Transverse colon (tissue), 4 donors: ENCODE measurements around the gene LRRC63.

Experiments used
- POLR2AphosphoS5 ChIP-seq, 3 donors: sonication (generic); formaldehyde crosslinking; IDR thresholded peaks; one replicate each; pipeline ENCODE4 v1.6.1; 2016; ENCODE audit warnings: antibody characterized with exemption in 3 of 3
- TF ChIP-seq, protein P1 (sequence below), 5 experiments: fragments of 200-600 bp in 3 of 5; fragments of 450-650 bp in 2 of 5; sonication (generic) in 3 of 5; IDR thresholded peaks; 1 replicate in 2 of 5; 2 replicates in 3 of 5; pipeline ENCODE4 v1.5.1; 2016 to 2017; ENCODE audit warnings: antibody characterized with exemption in 5 of 5, inconsistent platforms in 3 of 5, mild to moderate bottlenecking in 2 of 5, moderate library complexity in 1 of 5

DNA sequence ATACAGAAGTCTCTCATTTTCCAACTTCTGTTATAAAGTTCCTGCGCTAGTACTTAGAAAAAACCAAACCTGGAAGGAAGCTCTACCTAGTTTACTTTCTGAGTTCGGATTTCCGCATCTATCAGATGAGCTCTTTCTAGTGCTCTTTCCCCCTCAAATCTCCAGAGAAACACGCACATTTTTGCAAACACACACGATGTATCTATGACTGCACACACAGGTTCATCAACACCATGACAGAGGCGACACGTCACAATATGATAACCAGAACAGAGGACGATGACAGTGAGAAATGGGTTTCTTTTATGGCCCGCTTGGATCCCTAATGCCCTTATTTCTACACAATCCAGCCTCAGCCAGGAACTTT is 629 bp upstream of the LRRC63 start:
- TF ChIP-seq, protein P1, sequence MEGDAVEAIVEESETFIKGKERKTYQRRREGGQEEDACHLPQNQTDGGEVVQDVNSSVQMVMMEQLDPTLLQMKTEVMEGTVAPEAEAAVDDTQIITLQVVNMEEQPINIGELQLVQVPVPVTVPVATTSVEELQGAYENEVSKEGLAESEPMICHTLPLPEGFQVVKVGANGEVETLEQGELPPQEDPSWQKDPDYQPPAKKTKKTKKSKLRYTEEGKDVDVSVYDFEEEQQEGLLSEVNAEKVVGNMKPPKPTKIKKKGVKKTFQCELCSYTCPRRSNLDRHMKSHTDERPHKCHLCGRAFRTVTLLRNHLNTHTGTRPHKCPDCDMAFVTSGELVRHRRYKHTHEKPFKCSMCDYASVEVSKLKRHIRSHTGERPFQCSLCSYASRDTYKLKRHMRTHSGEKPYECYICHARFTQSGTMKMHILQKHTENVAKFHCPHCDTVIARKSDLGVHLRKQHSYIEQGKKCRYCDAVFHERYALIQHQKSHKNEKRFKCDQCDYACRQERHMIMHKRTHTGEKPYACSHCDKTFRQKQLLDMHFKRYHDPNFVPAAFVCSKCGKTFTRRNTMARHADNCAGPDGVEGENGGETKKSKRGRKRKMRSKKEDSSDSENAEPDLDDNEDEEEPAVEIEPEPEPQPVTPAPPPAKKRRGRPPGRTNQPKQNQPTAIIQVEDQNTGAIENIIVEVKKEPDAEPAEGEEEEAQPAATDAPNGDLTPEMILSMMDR (IDR thresholded peaks at IDR 0.05): no peak
- TF ChIP-seq POLR2AphosphoS5 (IDR thresholded peaks at IDR 0.05): no peak
